Measurements from ENCODE around the gene JUN.
A peak's percentile ranks its signal among the peaks of the same experiment; 100 is the strongest.

Gene JUN

GRCh38 chr1:58778385-58779000, 5.4 kb downstream of the JUN start:
- peaks cover 23% of the 10 kb centered on the region for H3K4me1 ChIP-seq
- H4K20me1 ChIP-seq = peaks cover 28% of the 10 kb centered on the region
- H3K4me2 ChIP-seq = no peak overlapping the region
- peaks cover 8% of the 10 kb centered on the region; the same call in 1 of the 2 replicates for H3K27me3 ChIP-seq
- no peaks in the 10 kb centered on the region for H3K36me3 ChIP-seq
- no peak overlapping the region for H3K9ac ChIP-seq
- H3K9me3 ChIP-seq = no peaks in the 10 kb centered on the region
- no peak overlapping the region for H3K27ac ChIP-seq
- TF ChIP-seq Cebpa-rat (IDR thresholded peaks at IDR 0.05) = no peak
- no peak overlapping the region for H3K4me3 ChIP-seq

GRCh38 chr1:58774027-58774426, 9.8 kb downstream of the JUN start:
- Histone ChIP-seq H4K20me1 (no peaks in the 10 kb centered on the region), H3K36me3 (no peaks in the 10 kb centered on the region), H3K9ac (no peak overlapping the region), H3K9me3 (no peaks in the 10 kb centered on the region), H3K4me2 (peak overlapping the region; percentile 71), H3K4me3 (no peak overlapping the region), H3K4me1 (peaks cover 21% of the 10 kb centered on the region), H3K27ac (peak overlapping the region; percentile 7; the same call in 1 of the 2 replicates), H3K27me3 (no peaks in the 10 kb centered on the region)
- TF ChIP-seq Cebpa-rat (IDR thresholded peaks at IDR 0.05) = no peak

GRCh38 chr1:58773406-58773840, 10.4 kb downstream of the JUN start:
- no peaks in the 10 kb centered on the region for H3K27me3 ChIP-seq
- H3K9ac ChIP-seq = peak overlapping the region; percentile 51; the same call in 1 of the 2 replicates
- H3K27ac ChIP-seq = peak overlapping the region; percentile 61
- H4K20me1 ChIP-seq = no peaks in the 10 kb centered on the region
- peaks cover 21% of the 10 kb centered on the region for H3K4me1 ChIP-seq
- no peaks in the 10 kb centered on the region for H3K36me3 ChIP-seq
- TF ChIP-seq Cebpa-rat (IDR thresholded peaks at IDR 0.05) = no peak
- no peak overlapping the region for H3K4me3 ChIP-seq
- H3K9me3 ChIP-seq = no peaks in the 10 kb centered on the region
- H3K4me2 ChIP-seq = peak overlapping the region; percentile 71

- no peak overlapping the region for H3K4me2 ChIP-seq
- H3K36me3 ChIP-seq = no peaks in the 10 kb centered on the region
- no peaks in the 10 kb centered on the region for H4K20me1 ChIP-seq
- H3K9me3 ChIP-seq = no peaks in the 10 kb centered on the region
- H3K4me1 ChIP-seq = peaks cover 21% of the 10 kb centered on the region
- TF ChIP-seq Cebpa-rat (IDR thresholded peaks at IDR 0.05) = no peak
- H3K4me3 ChIP-seq = no peak overlapping the region
- H3K27me3 ChIP-seq = no peaks in the 10 kb centered on the region
- no peak overlapping the region for H3K9ac ChIP-seq
- H3K27ac ChIP-seq = no peak overlapping the region
Measured at GRCh38 chr1:58769809-58770320, 14.0 kb downstream of the JUN start.

- Histone ChIP-seq H3K9ac (no peak overlapping the region), H3K4me3 (no peak overlapping the region), H3K27ac (no peak overlapping the region), H3K27me3 (no peaks in the 10 kb centered on the region), H3K4me1 (peaks cover 18% of the 10 kb centered on the region), H4K20me1 (no peaks in the 10 kb centered on the region), H3K36me3 (no peaks in the 10 kb centered on the region), H3K4me2 (no peak overlapping the region), H3K9me3 (no peaks in the 10 kb centered on the region)
- no peak for TF ChIP-seq Cebpa-rat (IDR thresholded peaks at IDR 0.05)
Measured at GRCh38 chr1:58768971-58769808, 14.7 kb downstream of the JUN start.

GRCh38 chr1:58768191-58768731, 15.6 kb downstream of the JUN start:
- no peak for TF ChIP-seq Cebpa-rat (IDR thresholded peaks at IDR 0.05)
- H3K36me3 ChIP-seq = no peaks in the 10 kb centered on the region
- H3K9me3 ChIP-seq = no peaks in the 10 kb centered on the region
- H3K27me3 ChIP-seq = no peaks in the 10 kb centered on the region
- H3K4me1 ChIP-seq = peaks cover 8% of the 10 kb centered on the region
- H4K20me1 ChIP-seq = no peaks in the 10 kb centered on the region
- H3K9ac ChIP-seq = no peak overlapping the region
- H3K4me2 ChIP-seq = no peak overlapping the region
- H3K4me3 ChIP-seq = no peak overlapping the region
- no peak overlapping the region for H3K27ac ChIP-seq

GRCh38 chr1:58767143-58767542, 16.7 kb downstream of the JUN start:
- Histone ChIP-seq H4K20me1 (no peaks in the 10 kb centered on the region), H3K4me2 (no peak overlapping the region), H3K4me1 (no peaks in the 10 kb centered on the region), H3K4me3 (no peak overlapping the region), H3K27me3 (no peaks in the 10 kb centered on the region), H3K9me3 (no peaks in the 10 kb centered on the region), H3K9ac (no peak overlapping the region), H3K36me3 (no peaks in the 10 kb centered on the region), H3K27ac (no peak overlapping the region)
- no peak for TF ChIP-seq Cebpa-rat (IDR thresholded peaks at IDR 0.05)

- Histone ChIP-seq H3K9me3 (no peaks in the 10 kb centered on the region), H3K4me3 (no peak overlapping the region), H3K9ac (no peak overlapping the region), H4K20me1 (no peaks in the 10 kb centered on the region), H3K27me3 (no peaks in the 10 kb centered on the region), H3K27ac (no peak overlapping the region), H3K4me1 (no peaks in the 10 kb centered on the region), H3K36me3 (no peaks in the 10 kb centered on the region), H3K4me2 (no peak overlapping the region)
- TF ChIP-seq Cebpa-rat (IDR thresholded peaks at IDR 0.05) = no peak
Measured at GRCh38 chr1:58765441-58765840, 18.4 kb downstream of the JUN start.

GRCh38 chr1:58765006-58765405, 18.8 kb downstream of the JUN start:
- Histone ChIP-seq H3K27me3 (no peaks in the 10 kb centered on the region), H3K9ac (no peak overlapping the region), H3K4me1 (no peaks in the 10 kb centered on the region), H3K4me2 (no peak overlapping the region), H3K9me3 (no peaks in the 10 kb centered on the region), H4K20me1 (no peaks in the 10 kb centered on the region), H3K4me3 (no peak overlapping the region), H3K36me3 (no peaks in the 10 kb centered on the region), H3K27ac (no peak overlapping the region)
- TF ChIP-seq Cebpa-rat (IDR thresholded peaks at IDR 0.05) = no peak

Measured in BLaER1 (cell line).